K562 (cell line): ENCODE results near the gene LSM8. TPM values are rescaled to one million over a fixed set of nuclear protein-coding genes. Genes with fewer than 3 reads are reported as not detected.
A peak's percentile ranks its signal among the peaks of the same experiment; 100 is the strongest.

Source experiments
- CHD1 ChIP-seq: fragments of 200-600 bp; sonication (generic); IDR thresholded peaks from one replicate; pipeline ENCODE4 v1.6.1; 2012; ENCODE audit warnings: mild to moderate bottlenecking, moderate library complexity, low read length, inconsistent platforms
- FOXA1 ChIP-seq: fragments of 450-650 bp; IDR thresholded peaks from 2 replicates; pipeline ENCODE4 v1.6.1; 2016; ENCODE audit warnings: mild to moderate bottlenecking, borderline replicate concordance
- GATAD2A ChIP-seq: fragments of 450-650 bp; IDR thresholded peaks from 2 replicates; pipeline ENCODE4 v1.6.1; 2017
- HEY1 ChIP-seq: fragments of 250-450 bp; sonication (Bioruptor Pico); IDR thresholded peaks from 2 replicates; pipeline ENCODE4 v1.5.0; 2020; ENCODE audit warnings: mild to moderate bottlenecking, moderate library complexity, borderline replicate concordance
- KLF10 ChIP-seq: fragments of 250-450 bp; sonication (Bioruptor Pico); IDR thresholded peaks from 2 replicates; pipeline ENCODE4 v1.6.1; 2021; ENCODE audit warnings: matching md5 sums
- MAFF ChIP-seq: IDR thresholded peaks from 2 replicates; pipeline ENCODE4 v1.6.1; 2012; ENCODE audit warnings: low read length, improper control_type of control experiment
- PCBP1 ChIP-seq: fragments of 200-400 bp; formaldehyde crosslinking; IDR thresholded peaks from 2 replicates; pipeline ENCODE4 v1.6.1; 2018; ENCODE audit warnings: mild to moderate bottlenecking, low read depth, low read length; ENCODE audit not compliant: poor library complexity, severe bottlenecking
- PHTF2 ChIP-seq: fragments of 250-450 bp; sonication (Bioruptor Pico); IDR thresholded peaks from 2 replicates; pipeline ENCODE4 v1.5.0; 2021; ENCODE audit warnings: mild to moderate bottlenecking
- SMAD1 ChIP-seq: fragments of 150-350 bp; IDR thresholded peaks from 2 replicates; pipeline ENCODE4 v1.6.1; 2014; ENCODE audit warnings: low read length, low read depth; ENCODE audit not compliant: partially characterized antibody
- SMARCA5 ChIP-seq: fragments of 450-650 bp; IDR thresholded peaks from 2 replicates; pipeline ENCODE4 v1.6.1; 2016
- SP1 ChIP-seq: sonication (generic); formaldehyde crosslinking; IDR thresholded peaks from 2 replicates; pipeline ENCODE4 v1.8.1; 2022; ENCODE audit warnings: mild to moderate bottlenecking, missing genetic modification reagents
- TCF3 ChIP-seq: sonication (generic); formaldehyde crosslinking; IDR thresholded peaks from 2 replicates; pipeline ENCODE4 v1.4.0; 2020; ENCODE audit warnings: mild to moderate bottlenecking, missing genetic modification reagents
- ZBTB17 ChIP-seq: fragments of 450-650 bp; formaldehyde crosslinking; IDR thresholded peaks from 2 replicates; pipeline ENCODE4 v1.4.0; 2020; ENCODE audit warnings: mild to moderate bottlenecking
- ZBTB8A ChIP-seq: fragments of 450-650 bp; IDR thresholded peaks from 2 replicates; pipeline ENCODE4 v1.6.1; 2018; ENCODE audit warnings: mild to moderate bottlenecking, moderate library complexity; ENCODE audit not compliant: partially characterized antibody
- ZNF311 ChIP-seq: fragments of 250-450 bp; sonication (Bioruptor Pico); IDR thresholded peaks from 2 replicates; pipeline ENCODE4 v1.4.0; 2020; ENCODE audit warnings: mild to moderate bottlenecking, moderate library complexity
- ZNF512 ChIP-seq: IDR thresholded peaks from 2 replicates; pipeline ENCODE4 v1.6.1; 2016; ENCODE audit warnings: missing genetic modification characterization, missing compliant biosample characterization
- ZNF644 ChIP-seq: fragments of 200-800 bp; sonication (Bioruptor generic); IDR thresholded peaks from 2 replicates; pipeline ENCODE4 v1.6.1; 2016; ENCODE audit warnings: low read depth, missing genetic modification characterization, missing compliant biosample characterization
- ZNF717 ChIP-seq: fragments of 250-450 bp; sonication (Bioruptor Pico); IDR thresholded peaks from 2 replicates; pipeline ENCODE4 v1.5.0; 2021
- polyA plus RNA-seq, 8 experiments: library from polyadenylated mRNA; depleted of rRNA in 4 of 8; stranded (reverse) in 5 of 8; unstranded in 3 of 8; fragments of >200 nt; fragmentation: Nextera tagmentation in 2 of 8; fragmentation: Illumina TruSeq in 1 of 8; extraction: Ambion mirVana in 2 of 8; extraction: Trizol in 1 of 8; gene quantifications; 2 replicates each; pipeline versions ENCODE4 v1.2.1 to v1.2.3, GENCODE V29; 2011 to 2014; ENCODE audit warnings: inconsistent platforms in 1 of 8, missing spikeins in 1 of 8
- total RNA-seq, 7 experiments: library from RNA; depleted of rRNA in 6 of 7; stranded (reverse); fragments of >200 nt in 6 of 7; fragmentation: Illumina TruSeq in 2 of 7; extraction: Trizol in 2 of 7; gene quantifications; 2 replicates each; pipeline versions ENCODE4 v1.2.1 to v1.2.3, GENCODE V29; 2011 to 2021; ENCODE audit warnings: low replicate concordance in 1 of 7
- TF ChIP-seq, protein P1 (sequence below): fragments of 450-650 bp; formaldehyde crosslinking; IDR thresholded peaks from 2 replicates; pipeline ENCODE4 v1.4.0; 2020; ENCODE audit warnings: mild to moderate bottlenecking, moderate library complexity
- TF ChIP-seq, protein P2 (sequence below): IDR thresholded peaks from 2 replicates; pipeline ENCODE4 v1.6.1; 2011; ENCODE audit warnings: borderline replicate concordance, low read depth, mild to moderate bottlenecking, moderate library complexity, low read length; ENCODE audit not compliant: insufficient read depth, poor library complexity, severe bottlenecking
- TF ChIP-seq, protein P3 (sequence below): fragments of 250-450 bp; sonication (Bioruptor Pico); IDR thresholded peaks from 2 replicates; pipeline ENCODE4 v1.8.0; 2021; ENCODE audit warnings: borderline replicate concordance, mild to moderate bottlenecking, moderate library complexity; ENCODE audit not compliant: poor library complexity, severe bottlenecking

Gene LSM8
- total and polyA plus RNA-seq, 9 of the 15 experiments (the other 6 are each of a cell fraction or from before 2014, with no cell fraction given), result 81.5 to 340 (median 180) TPM

DNA sequence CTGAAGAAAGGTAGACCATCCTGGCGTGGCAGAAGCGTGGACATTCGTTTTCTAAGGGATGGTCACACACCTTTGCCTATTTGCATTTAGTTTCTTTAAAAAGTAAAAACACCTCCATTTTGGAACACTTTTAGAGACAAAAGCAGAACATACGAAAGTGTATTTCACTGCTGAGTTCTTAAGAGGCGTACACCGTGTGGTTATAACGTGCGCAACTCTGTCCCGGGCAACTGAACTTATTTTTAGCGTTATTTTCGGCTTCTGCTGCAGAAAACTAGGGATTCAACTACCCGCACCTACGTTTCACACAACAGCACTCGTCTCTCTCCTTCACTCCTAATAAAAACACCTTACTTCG is 557 bp upstream of the LSM8 start (continued):
- TF ChIP-seq SMARCA5 (no peak), KLF10 (CRISPR knock-in tag) (no peak), ZNF311 (CRISPR knock-in tag) (no peak), PHTF2 (CRISPR knock-in tag) (no peak), ZBTB17 (CRISPR knock-in tag) (no peak), HEY1 (0 out of 2 replicates have a peak, but pooled peaks have one; percentile 72), GATAD2A (0 out of 2 replicates have a peak, but pooled peaks have one; percentile 22), SP1 (CRISPR knock-in tag) (no peak), PCBP1 (no peak), ZNF512 (tag) (peak; percentile 86), FOXA1 (no peak), SMAD1 (no peak), TCF3 (no peak), ZBTB8A (peak; percentile 55), MAFF (no peak), ZNF644 (tag) (0 out of 2 replicates have a peak, but pooled peaks have one; percentile 61), ZNF717 (CRISPR knock-in tag) (peak; percentile 54; the same call in 1 of the 2 replicates), CHD1 (peak; percentile 85)
- TF ChIP-seq, protein P1, sequence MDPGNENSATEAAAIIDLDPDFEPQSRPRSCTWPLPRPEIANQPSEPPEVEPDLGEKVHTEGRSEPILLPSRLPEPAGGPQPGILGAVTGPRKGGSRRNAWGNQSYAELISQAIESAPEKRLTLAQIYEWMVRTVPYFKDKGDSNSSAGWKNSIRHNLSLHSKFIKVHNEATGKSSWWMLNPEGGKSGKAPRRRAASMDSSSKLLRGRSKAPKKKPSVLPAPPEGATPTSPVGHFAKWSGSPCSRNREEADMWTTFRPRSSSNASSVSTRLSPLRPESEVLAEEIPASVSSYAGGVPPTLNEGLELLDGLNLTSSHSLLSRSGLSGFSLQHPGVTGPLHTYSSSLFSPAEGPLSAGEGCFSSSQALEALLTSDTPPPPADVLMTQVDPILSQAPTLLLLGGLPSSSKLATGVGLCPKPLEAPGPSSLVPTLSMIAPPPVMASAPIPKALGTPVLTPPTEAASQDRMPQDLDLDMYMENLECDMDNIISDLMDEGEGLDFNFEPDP (CRISPR knock-in tag), result no peak
- TF ChIP-seq, protein P2, sequence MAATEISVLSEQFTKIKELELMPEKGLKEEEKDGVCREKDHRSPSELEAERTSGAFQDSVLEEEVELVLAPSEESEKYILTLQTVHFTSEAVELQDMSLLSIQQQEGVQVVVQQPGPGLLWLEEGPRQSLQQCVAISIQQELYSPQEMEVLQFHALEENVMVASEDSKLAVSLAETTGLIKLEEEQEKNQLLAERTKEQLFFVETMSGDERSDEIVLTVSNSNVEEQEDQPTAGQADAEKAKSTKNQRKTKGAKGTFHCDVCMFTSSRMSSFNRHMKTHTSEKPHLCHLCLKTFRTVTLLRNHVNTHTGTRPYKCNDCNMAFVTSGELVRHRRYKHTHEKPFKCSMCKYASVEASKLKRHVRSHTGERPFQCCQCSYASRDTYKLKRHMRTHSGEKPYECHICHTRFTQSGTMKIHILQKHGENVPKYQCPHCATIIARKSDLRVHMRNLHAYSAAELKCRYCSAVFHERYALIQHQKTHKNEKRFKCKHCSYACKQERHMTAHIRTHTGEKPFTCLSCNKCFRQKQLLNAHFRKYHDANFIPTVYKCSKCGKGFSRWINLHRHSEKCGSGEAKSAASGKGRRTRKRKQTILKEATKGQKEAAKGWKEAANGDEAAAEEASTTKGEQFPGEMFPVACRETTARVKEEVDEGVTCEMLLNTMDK, result no peak
- TF ChIP-seq, protein P3, sequence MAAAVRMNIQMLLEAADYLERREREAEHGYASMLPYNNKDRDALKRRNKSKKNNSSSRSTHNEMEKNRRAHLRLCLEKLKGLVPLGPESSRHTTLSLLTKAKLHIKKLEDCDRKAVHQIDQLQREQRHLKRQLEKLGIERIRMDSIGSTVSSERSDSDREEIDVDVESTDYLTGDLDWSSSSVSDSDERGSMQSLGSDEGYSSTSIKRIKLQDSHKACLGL, result no peak
